Nephron progenitor cell (in vitro differentiated cells): ENCODE data around the gene L1CAM.

Experiments used
- DNase-seq: peaks from one replicate; pipeline ENCODE4 v3.0.0; 2021
- H3K27ac Mint-ChIP-seq: 2 replicates; pipeline ENCODE4 v1.8.0; 2021; ENCODE audit warnings: mild to moderate bottlenecking, moderate library complexity, mixed read lengths
- H3K27me3 Mint-ChIP-seq: 2 replicates; pipeline ENCODE4 v1.8.0; 2021; ENCODE audit warnings: mild to moderate bottlenecking, low read depth, mixed read lengths; ENCODE audit not compliant: poor library complexity
- H3K36me3 Mint-ChIP-seq: 2 replicates; pipeline ENCODE4 v1.8.0; 2021; ENCODE audit warnings: low read depth, mixed read lengths
- H3K4me1 Mint-ChIP-seq: 2 replicates; pipeline ENCODE4 v1.8.0; 2021; ENCODE audit warnings: mixed read lengths
- H3K4me3 Mint-ChIP-seq: 2 replicates; pipeline ENCODE4 v1.8.0; 2021; ENCODE audit warnings: mild to moderate bottlenecking, moderate library complexity, mixed read lengths
- H3K9me3 Mint-ChIP-seq: 2 replicates; pipeline ENCODE4 v1.8.0; 2021; ENCODE audit warnings: mild to moderate bottlenecking, moderate library complexity, mixed read lengths
- CTCF ChIP-seq: fragments of 200-600 bp; sonication (generic); IDR thresholded peaks from 2 replicates; pipeline ENCODE4 v1.5.0; 2021; ENCODE audit warnings: antibody characterized with exemption

Gene L1CAM

GRCh38 chrX:153827903-153828302 lies 58.1 kb downstream of the L1CAM start:
- Mint-ChIP-seq H3K27me3 (peaks cover 62% of the 10 kb centered on the region), H3K4me1 (peaks cover 3% of the 10 kb centered on the region), H3K4me3 (peak overlapping the region; percentile 8), H3K27ac (no peak overlapping the region), H3K36me3 (no peaks in the 10 kb centered on the region), H3K9me3 (peaks cover 62% of the 10 kb centered on the region)
- TF ChIP-seq CTCF = no peak
- DNase-seq = no peak

GRCh38 chrX:153827016-153827415 lies 59.0 kb downstream of the L1CAM start:
- H3K27ac Mint-ChIP-seq = no peak overlapping the region
- peaks cover 63% of the 10 kb centered on the region for H3K9me3 Mint-ChIP-seq
- H3K4me1 Mint-ChIP-seq = peaks cover 11% of the 10 kb centered on the region
- no peaks in the 10 kb centered on the region for H3K36me3 Mint-ChIP-seq
- no peak overlapping the region for H3K4me3 Mint-ChIP-seq
- no peak for DNase-seq
- no peak for TF ChIP-seq CTCF
- H3K27me3 Mint-ChIP-seq = peaks cover 53% of the 10 kb centered on the region

- TF ChIP-seq CTCF = no peak
- Mint-ChIP-seq H3K4me3 (no peak overlapping the region), H3K27me3 (peaks cover 42% of the 10 kb centered on the region), H3K36me3 (no peaks in the 10 kb centered on the region), H3K27ac (no peak overlapping the region), H3K4me1 (peaks cover 17% of the 10 kb centered on the region), H3K9me3 (peaks cover 63% of the 10 kb centered on the region)
- DNase-seq = no peak
Measured at GRCh38 chrX:153825042-153825441, 60.9 kb downstream of the L1CAM start.

GRCh38 chrX:153824348-153824747 lies 61.6 kb downstream of the L1CAM start:
- H3K27ac Mint-ChIP-seq = no peak overlapping the region
- H3K4me3 Mint-ChIP-seq = no peak overlapping the region
- DNase-seq = no peak
- H3K9me3 Mint-ChIP-seq = peaks cover 67% of the 10 kb centered on the region
- H3K36me3 Mint-ChIP-seq = no peaks in the 10 kb centered on the region
- peaks cover 41% of the 10 kb centered on the region for H3K27me3 Mint-ChIP-seq
- TF ChIP-seq CTCF = no peak
- H3K4me1 Mint-ChIP-seq = peaks cover 21% of the 10 kb centered on the region

- no peak overlapping the region for H3K27ac Mint-ChIP-seq
- H3K27me3 Mint-ChIP-seq = peaks cover 9% of the 10 kb centered on the region
- H3K36me3 Mint-ChIP-seq = no peaks in the 10 kb centered on the region
- H3K4me1 Mint-ChIP-seq = peaks cover 32% of the 10 kb centered on the region
- DNase-seq = no peak
- no peak for TF ChIP-seq CTCF
- peaks cover 63% of the 10 kb centered on the region for H3K9me3 Mint-ChIP-seq
- H3K4me3 Mint-ChIP-seq = no peak overlapping the region
Measured at GRCh38 chrX:153821066-153821465, 64.9 kb downstream of the L1CAM start.

- H3K27me3 Mint-ChIP-seq = peaks cover 5% of the 10 kb centered on the region
- peaks cover 61% of the 10 kb centered on the region for H3K9me3 Mint-ChIP-seq
- H3K4me1 Mint-ChIP-seq = peaks cover 32% of the 10 kb centered on the region
- H3K27ac Mint-ChIP-seq = no peak overlapping the region
- TF ChIP-seq CTCF = no peak
- H3K36me3 Mint-ChIP-seq = no peaks in the 10 kb centered on the region
- no peak for DNase-seq
- H3K4me3 Mint-ChIP-seq = no peak overlapping the region
Measured at GRCh38 chrX:153820601-153821000, 65.4 kb downstream of the L1CAM start.
